Hematopoietic multipotent progenitor cell treated with erythropoietin and hydrocortisone succinate and interleukin-3 and kit ligand, for 17 days (in vitro differentiated cells): ENCODE results near the gene CSF1.

Source experiments
- DNase-seq: peaks from one replicate; pipeline ENCODE4 v3.0.0-alpha.2; 2015; ENCODE audit warnings: low spot score

The CSF1 gene

GRCh38 chr1:109901524-109902145, 9.0 kb upstream of the CSF1 start:
- peak; percentile 76 for DNase-seq

GRCh38 chr1:109902204-109902985, 8.3 kb upstream of the CSF1 start:
- DNase-seq = no peak

GRCh38 chr1:109903376-109903930, 7.2 kb upstream of the CSF1 start:
- no peak for DNase-seq

- DNase-seq = no peak
Measured at GRCh38 chr1:109904105-109904817, 6.4 kb upstream of the CSF1 start.

GRCh38 chr1:109905491-109905890, 5.2 kb upstream of the CSF1 start:
- DNase-seq = no peak

GRCh38 chr1:109906160-109906838, 4.3 kb upstream of the CSF1 start:
- DNase-seq = no peak

GRCh38 chr1:109906839-109907180, 3.8 kb upstream of the CSF1 start:
- no peak for DNase-seq

- no peak for DNase-seq
Measured at GRCh38 chr1:109907190-109907774, 3.4 kb upstream of the CSF1 start.

GRCh38 chr1:109908836-109909235, 1.8 kb upstream of the CSF1 start:
- no peak for DNase-seq

GRCh38 chr1:109909561-109909960, 1.1 kb upstream of the CSF1 start:
- no peak for DNase-seq

- no peak for DNase-seq
Measured at GRCh38 chr1:109910963-109911798, 532 bp downstream of the CSF1 start.

GRCh38 chr1:109912214-109912861, 1.7 kb downstream of the CSF1 start:
- DNase-seq = no peak

GRCh38 chr1:109912873-109913272, 2.2 kb downstream of the CSF1 start:
- DNase-seq = no peak

- no peak for DNase-seq
Measured at GRCh38 chr1:109913360-109913879, 2.8 kb downstream of the CSF1 start.

- DNase-seq = no peak
Measured at GRCh38 chr1:109914587-109915240, 4.1 kb downstream of the CSF1 start.

- no peak for DNase-seq
Measured at GRCh38 chr1:109917051-109917767, 6.6 kb downstream of the CSF1 start.

- DNase-seq = no peak
Measured at GRCh38 chr1:109917768-109918606, 7.3 kb downstream of the CSF1 start.

- no peak for DNase-seq
Measured at GRCh38 chr1:109918671-109919070, 8.0 kb downstream of the CSF1 start.
